Astrocyte (in vitro differentiated cells and primary cell): ENCODE measurements around the gene KCNK2. TPM values are rescaled to one million over a fixed set of nuclear protein-coding genes. Genes with fewer than 3 reads are reported as not detected.

Experiments
- DNase-seq: peaks from one replicate; pipeline ENCODE4 v3.0.0-alpha.2; 2010; ENCODE audit warnings: low read depth
- FAIRE-seq: peaks from 2 replicates; lab custom pipeline; 2011; peaks lifted over from hg19 to GRCh38; lab: Jason Lieb, UNC
- H2AFZ ChIP-seq: 2 replicates; pipeline ENCODE4 v1.6.0; 2012; ENCODE audit warnings: low read depth, low read length, inconsistent platforms
- H3K27ac ChIP-seq: 2 replicates; pipeline ENCODE4 v1.5.1; 2011; ENCODE audit warnings: low read depth, low read length, inconsistent platforms
- H3K27me3 ChIP-seq: 2 replicates; pipeline ENCODE4 v1.6.0; 2011; ENCODE audit warnings: low read length, inconsistent platforms; ENCODE audit not compliant: insufficient read depth
- H3K36me3 ChIP-seq: 2 replicates; pipeline ENCODE4 v1.5.1; 2011; ENCODE audit warnings: low read length, inconsistent platforms; ENCODE audit not compliant: insufficient read depth
- H3K4me1 ChIP-seq: 2 replicates; pipeline ENCODE4 v1.5.1; 2011; ENCODE audit warnings: low read length, inconsistent platforms; ENCODE audit not compliant: insufficient read depth
- H3K4me2 ChIP-seq: 2 replicates; pipeline ENCODE4 v1.6.0; 2012; ENCODE audit warnings: low read length, inconsistent platforms
- H3K4me3 ChIP-seq: 2 replicates; pipeline ENCODE4 v1.5.1; 2011; ENCODE audit warnings: low read depth, mild to moderate bottlenecking, low read length, inconsistent platforms; ENCODE audit not compliant: insufficient read depth
- H3K79me2 ChIP-seq: 2 replicates; pipeline ENCODE4 v1.6.0; 2012; ENCODE audit warnings: mild to moderate bottlenecking, low read length, inconsistent platforms; ENCODE audit not compliant: insufficient read depth
- H3K9ac ChIP-seq: 2 replicates; pipeline ENCODE4 v1.6.0; 2012; ENCODE audit warnings: mild to moderate bottlenecking, low read length, inconsistent platforms
- H3K9me3 ChIP-seq: 2 replicates; pipeline ENCODE4 v1.5.1; 2012; ENCODE audit warnings: low read depth, mild to moderate bottlenecking, low read length, inconsistent platforms; ENCODE audit not compliant: insufficient read depth
- H4K20me1 ChIP-seq: 2 replicates; pipeline ENCODE4 v1.6.0; 2012; ENCODE audit warnings: low read length, inconsistent platforms; ENCODE audit not compliant: insufficient read depth
- H3K27ac Mint-ChIP-seq: one replicate; pipeline ENCODE4 v1.8.0; 2021; ENCODE audit warnings: mild to moderate bottlenecking, mixed read lengths; ENCODE audit not compliant: unreplicated experiment
- H3K27me3 Mint-ChIP-seq: one replicate; pipeline ENCODE4 v1.8.0; 2021; ENCODE audit warnings: low read depth, mixed read lengths; ENCODE audit not compliant: unreplicated experiment
- H3K36me3 Mint-ChIP-seq: one replicate; pipeline ENCODE4 v1.8.0; 2021; ENCODE audit warnings: low read depth, mixed read lengths; ENCODE audit not compliant: unreplicated experiment
- H3K4me1 Mint-ChIP-seq: one replicate; pipeline ENCODE4 v1.8.0; 2021; ENCODE audit warnings: low read depth, mixed read lengths; ENCODE audit not compliant: unreplicated experiment
- H3K4me3 Mint-ChIP-seq: one replicate; pipeline ENCODE4 v1.8.0; 2021; ENCODE audit warnings: mild to moderate bottlenecking, moderate library complexity, mixed read lengths; ENCODE audit not compliant: unreplicated experiment
- H3K9me3 Mint-ChIP-seq: one replicate; pipeline ENCODE4 v1.8.0; 2021; ENCODE audit warnings: mild to moderate bottlenecking, mixed read lengths; ENCODE audit not compliant: unreplicated experiment
- CTCF ChIP-seq: IDR thresholded peaks from 2 replicates; pipeline ENCODE4 v1.5.1; 2011; ENCODE audit warnings: low read depth, mild to moderate bottlenecking, inconsistent platforms, low read length, moderate library complexity; ENCODE audit not compliant: insufficient read depth
- EZH2 ChIP-seq: IDR thresholded peaks from 2 replicates; pipeline ENCODE4 v1.6.1; 2012; ENCODE audit warnings: mild to moderate bottlenecking, low read length, inconsistent platforms; ENCODE audit not compliant: insufficient read depth
- total RNA-seq: library from RNA; stranded (reverse); gene quantifications from 2 replicates; pipeline ENCODE4 v1.2.1, GENCODE V29; 2021

The KCNK2 gene
- total RNA-seq, 1 donor from 2014 or later = 0.16 TPM

GRCh38 chr1:215094381-215094780 is 11.8 kb downstream of the KCNK2 start:
- no peak overlapping the region for H3K4me2 ChIP-seq
- Mint-ChIP-seq H3K36me3 (no peaks in the 10 kb centered on the region), H3K9me3 (no peaks in the 10 kb centered on the region), H3K4me3 (no peak overlapping the region), H3K4me1 (no peaks in the 10 kb centered on the region), H3K27ac (no peak overlapping the region), H3K27me3 (peaks cover 7% of the 10 kb centered on the region)
- TF ChIP-seq EZH2 (no peak), CTCF (no peak)
- no peak overlapping the region for H2AFZ ChIP-seq
- peaks cover 3% of the 10 kb centered on the region for H3K79me2 ChIP-seq
- H3K4me3 ChIP-seq = no peak overlapping the region
- DNase-seq = no peak
- FAIRE-seq = no peak
- H3K27me3 ChIP-seq = no peaks in the 10 kb centered on the region
- no peaks in the 10 kb centered on the region for H3K9me3 ChIP-seq
- H3K27ac ChIP-seq = no peak overlapping the region
- H3K4me1 ChIP-seq = no peaks in the 10 kb centered on the region
- no peak overlapping the region for H3K9ac ChIP-seq
- no peaks in the 10 kb centered on the region for H4K20me1 ChIP-seq
- H3K36me3 ChIP-seq = no peaks in the 10 kb centered on the region

GRCh38 chr1:215095524-215095923 is 13.0 kb downstream of the KCNK2 start:
- H3K4me3 Mint-ChIP-seq = no peak overlapping the region
- no peaks in the 10 kb centered on the region for H3K36me3 ChIP-seq

More at GRCh38 chr1:215095524-215095923, 13.0 kb downstream of the KCNK2 start:
- Mint-ChIP-seq H3K27ac (no peak overlapping the region), H3K27me3 (peaks cover 6% of the 10 kb centered on the region), H3K36me3 (no peaks in the 10 kb centered on the region), H3K9me3 (no peaks in the 10 kb centered on the region), H3K4me1 (no peaks in the 10 kb centered on the region)
- Histone ChIP-seq H2AFZ (no peak overlapping the region), H3K4me3 (no peak overlapping the region), H3K9ac (no peak overlapping the region), H3K27ac (no peak overlapping the region), H3K4me2 (no peak overlapping the region), H3K4me1 (no peaks in the 10 kb centered on the region), H3K79me2 (peaks cover 3% of the 10 kb centered on the region), H3K27me3 (no peaks in the 10 kb centered on the region), H4K20me1 (no peaks in the 10 kb centered on the region), H3K9me3 (no peaks in the 10 kb centered on the region)
- DNase-seq (no peak), FAIRE-seq (no peak)
- TF ChIP-seq CTCF = no peak
- TF ChIP-seq EZH2 = no peak
